AG09309 (cell line): ENCODE data around the gene METAP1.

Experiments
- DNase-seq: peaks from one replicate; pipeline ENCODE4 v3.0.0-alpha.2; 2010; ENCODE audit warnings: low read depth
- H3K4me3 ChIP-seq: 2 replicates; pipeline ENCODE4 v1.5.1; 2011; ENCODE audit warnings: mild to moderate bottlenecking, low read depth, low read length, moderate library complexity; ENCODE audit not compliant: control insufficient read depth
- CTCF ChIP-seq: IDR thresholded peaks from 2 replicates; pipeline ENCODE4 v1.5.1; 2011; ENCODE audit warnings: mild to moderate bottlenecking, low read depth, low read length, inconsistent platforms; ENCODE audit not compliant: insufficient read depth, control insufficient read depth; ENCODE audit errors: missing control alignments

METAP1 gene

GRCh38 chr4:99028187-99028586, 32.7 kb downstream of the METAP1 start:
- no peak overlapping the region for H3K4me3 ChIP-seq
- no peak for TF ChIP-seq CTCF
- DNase-seq: no peak

DNA sequence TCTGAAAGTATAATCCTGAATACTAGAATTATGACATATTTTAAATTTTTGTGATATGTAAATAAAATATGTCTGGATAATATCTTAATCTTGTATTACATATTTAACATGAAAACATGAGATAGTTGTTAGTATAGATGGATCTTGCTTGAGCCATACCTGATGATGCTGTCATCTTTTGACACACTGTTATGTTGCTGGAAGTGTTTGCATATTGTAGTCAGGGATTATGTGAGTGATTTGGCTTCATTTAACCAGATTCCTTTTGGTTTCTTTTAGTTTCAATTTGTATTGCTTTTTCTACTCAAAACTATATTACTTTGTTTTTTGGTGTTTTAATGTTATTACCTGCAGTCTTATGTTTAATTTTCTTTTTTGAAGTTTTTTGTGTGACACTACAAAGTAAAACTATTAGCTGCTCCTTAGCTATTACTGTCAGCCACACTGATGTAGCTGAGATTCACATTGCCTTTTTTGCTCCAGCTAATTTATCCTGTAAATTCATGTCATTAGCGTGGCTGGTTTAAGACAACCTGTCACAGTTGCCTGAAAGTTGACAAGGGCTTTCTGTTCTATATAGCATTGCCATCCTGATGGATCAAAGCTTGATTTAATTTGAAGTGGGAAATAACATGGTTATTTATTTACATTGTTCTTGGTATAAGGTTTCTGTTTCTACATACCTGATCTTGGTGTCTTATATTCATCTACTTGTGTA, 33.7 kb downstream of the METAP1 start:
- no peak for TF ChIP-seq CTCF
- DNase-seq: no peak
- no peak overlapping the region for H3K4me3 ChIP-seq

DNA sequence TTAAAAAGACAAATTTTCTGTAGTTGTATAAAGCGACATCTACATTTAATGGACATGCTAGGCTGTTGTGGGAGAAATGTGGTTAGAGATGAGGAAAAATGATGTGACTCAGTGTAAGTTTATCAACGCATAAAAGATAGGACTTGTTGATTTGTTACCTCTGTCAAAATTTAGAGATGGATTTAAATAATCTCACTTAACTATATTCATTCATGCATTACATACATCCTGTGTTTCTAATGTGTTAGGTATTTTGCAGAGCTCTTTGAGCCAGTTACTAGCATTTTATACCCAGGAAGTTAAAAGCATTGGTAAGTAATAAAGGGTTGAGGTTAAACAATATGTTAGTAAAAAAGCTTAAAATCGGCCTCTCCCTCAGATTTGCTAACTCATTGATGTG, 34.3 kb downstream of the METAP1 start:
- no peak overlapping the region for H3K4me3 ChIP-seq
- DNase-seq: no peak
- TF ChIP-seq CTCF: no peak

GRCh38 chr4:99033956-99034355, 38.4 kb downstream of the METAP1 start:
- TF ChIP-seq CTCF: no peak
- no peak overlapping the region for H3K4me3 ChIP-seq
- DNase-seq: no peak

DNA sequence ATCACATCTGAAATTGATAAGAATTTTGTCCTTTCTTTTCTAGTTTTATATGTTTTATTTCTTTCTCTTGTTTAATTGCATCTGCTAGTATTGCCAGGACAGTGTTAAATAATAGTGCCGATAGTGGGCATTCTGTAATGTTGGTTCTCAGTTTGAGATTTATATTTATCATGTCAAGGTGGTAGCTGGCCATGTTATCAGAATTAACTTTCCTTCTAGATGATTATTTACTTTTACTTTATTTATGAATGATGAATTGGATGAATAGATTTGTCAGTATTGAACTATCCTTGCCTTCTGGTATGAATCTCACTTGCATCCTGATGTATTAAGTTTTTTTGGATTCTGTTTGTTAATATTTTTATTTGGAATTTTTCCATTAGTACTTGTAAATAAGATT, 42.7 kb downstream of the METAP1 start:
- DNase-seq: no peak
- TF ChIP-seq CTCF: no peak
- no peak overlapping the region for H3K4me3 ChIP-seq

- TF ChIP-seq CTCF: no peak
- no peak overlapping the region for H3K4me3 ChIP-seq
- DNase-seq: no peak
Observed at GRCh38 chr4:99043346-99043745, 47.8 kb downstream of the METAP1 start.
